ENCODE measurements around the gene DOCK11. TPM values are rescaled to one million over a fixed set of nuclear protein-coding genes. Genes with fewer than 3 reads are reported as not detected.

Gene DOCK11
- total RNA-seq, 4 donors from 2014 or later, result 62.1 to 156 (median 76.3) TPM

GRCh38 chrX:118682258-118683014 is 186.8 kb downstream of the DOCK11 start:
- no peak for TF ChIP-seq CTCF (IDR thresholded peaks at IDR 0.05)
- DNase-seq (ENCODE audit: low spot score), result no peak
- no peak for ATAC-seq (ENCODE audit: low FRiP score)

GRCh38 chrX:118685393-118685792 is 189.8 kb downstream of the DOCK11 start:
- DNase-seq (ENCODE audit: low spot score) (no peak), ATAC-seq (ENCODE audit: low FRiP score) (no peak)
- no peak for TF ChIP-seq CTCF (IDR thresholded peaks at IDR 0.05)

GRCh38 chrX:118688935-118689334 is 193.3 kb downstream of the DOCK11 start:
- no peak for TF ChIP-seq CTCF (IDR thresholded peaks at IDR 0.05)
- no peak for ATAC-seq (ENCODE audit: low FRiP score)
- no peak for DNase-seq (ENCODE audit: low spot score)

- no peak for TF ChIP-seq CTCF (IDR thresholded peaks at IDR 0.05)
- ATAC-seq (ENCODE audit: low FRiP score), result no peak
- DNase-seq (ENCODE audit: low spot score), result no peak
Measured at GRCh38 chrX:118693843-118694242, 198.2 kb downstream of the DOCK11 start.

- ATAC-seq (ENCODE audit: low FRiP score) (no peak), DNase-seq (ENCODE audit: low spot score) (no peak)
- no peak for TF ChIP-seq CTCF (IDR thresholded peaks at IDR 0.05)
Measured at GRCh38 chrX:118694638-118695037, 199.0 kb downstream of the DOCK11 start.

GRCh38 chrX:118698516-118699170 is 203.0 kb downstream of the DOCK11 start:
- ATAC-seq (ENCODE audit: low FRiP score) (no peak), DNase-seq (ENCODE audit: low spot score) (no peak)
- no peak for TF ChIP-seq CTCF (IDR thresholded peaks at IDR 0.05)

GRCh38 chrX:118702741-118703140 is 207.1 kb downstream of the DOCK11 start:
- ATAC-seq (ENCODE audit: low FRiP score), result no peak
- TF ChIP-seq CTCF (IDR thresholded peaks at IDR 0.05), result no peak
- no peak for DNase-seq (ENCODE audit: low spot score)
